Measurements from ENCODE around the gene MLH3. TPM values are rescaled to one million over a fixed set of nuclear protein-coding genes. Genes with fewer than 3 reads are reported as not detected.

The MLH3 gene
- total RNA-seq, 5 donors from 2014 or later (not counting 1 experiment from before 2014, with no cell fraction given), result 17.3 to 28.2 (median 22.1) TPM

GRCh38 chr14:74985028-74985310, 66.3 kb downstream of the MLH3 start:
- no peaks in the 10 kb centered on the region for H3K36me3 Mint-ChIP-seq
- no peaks in the 10 kb centered on the region for H3K9me3 ChIP-seq
- 93% methylated on average over 3 of the region's 10 CpGs for WGBS (ENCODE audit: insufficient coverage)
- H3K4me1 ChIP-seq (ENCODE audit: control insufficient read depth in 1 of 2, extremely low read depth in 1 of 2, insufficient read depth in 2 of 2, low read length in 2 of 2), result no peaks in the 10 kb centered on the region
- H3K4me3 Mint-ChIP-seq, result no peak overlapping the region
- H3K27ac ChIP-seq (ENCODE audit: low read length), result no peak overlapping the region
- no peaks in the 10 kb centered on the region for H3K27me3 Mint-ChIP-seq
- ATAC-seq (replicated peaks in 1 of 4) (no peak), DNase-seq (no peak)
- no peak overlapping the region for H3K27ac Mint-ChIP-seq
- peaks cover 0 to 8% of the 10 kb centered on the region in 2 experiments for H3K27me3 ChIP-seq (replicated peaks in 1 of 2; ENCODE audit: control insufficient read depth in 2 of 2, extremely low read depth in 1 of 2, insufficient read depth in 2 of 2, low read length in 1 of 2)
- H3K4me3 ChIP-seq (ENCODE audit: control insufficient read depth in 1 of 2, extremely low read depth in 1 of 2, low read length in 1 of 2), result no peak overlapping the region
- H3K36me3 ChIP-seq (ENCODE audit: control insufficient read depth in 2 of 2, extremely low read depth in 1 of 2, insufficient read depth in 1 of 2, low read length in 1 of 2), result no peaks in the 10 kb centered on the region
- no peaks in the 10 kb centered on the region for H3K4me1 Mint-ChIP-seq
- ChIA-PET POLR2A (no interaction called here), CTCF (interaction anchor here in 1 of 2 donors (0.6 kb wide), 1 partner anchor 15 kb away, joined by 3 read pairs; no protein-coding TSS in a partner anchor)
- no peaks in the 10 kb centered on the region for H3K9me3 Mint-ChIP-seq

GRCh38 chr14:74984236-74985027, 66.8 kb downstream of the MLH3 start:
- Mint-ChIP-seq H3K4me3 (no peak overlapping the region), H3K27ac (no peak overlapping the region), H3K36me3 (no peaks in the 10 kb centered on the region), H3K4me1 (no peaks in the 10 kb centered on the region), H3K9me3 (no peaks in the 10 kb centered on the region), H3K27me3 (no peaks in the 10 kb centered on the region)
- peaks cover 0 to 10% of the 10 kb centered on the region in 2 experiments for H3K27me3 ChIP-seq (replicated peaks in 1 of 2; ENCODE audit: control insufficient read depth in 2 of 2, extremely low read depth in 1 of 2, insufficient read depth in 2 of 2, low read length in 1 of 2)
- CTCF ChIA-PET, result interaction anchor here in 1 of 2 donors (0.6 kb wide), 2 partner anchors 16 to 40 kb away, joined by 3 to 5 read pairs; no protein-coding TSS in a partner anchor
- DNase-seq (no peak), ATAC-seq (replicated peaks in 1 of 4) (no peak)
- POLR2A ChIA-PET, result interaction anchor here in 1 of 2 donors (0.6 kb wide), 1 partner anchor 44 kb away, joined by 8 read pairs; no protein-coding TSS in a partner anchor
- no peaks in the 10 kb centered on the region for H3K4me1 ChIP-seq (ENCODE audit: control insufficient read depth in 1 of 2, extremely low read depth in 1 of 2, insufficient read depth in 2 of 2, low read length in 2 of 2)
- H3K36me3 ChIP-seq (ENCODE audit: control insufficient read depth in 2 of 2, extremely low read depth in 1 of 2, insufficient read depth in 1 of 2, low read length in 1 of 2), result no peaks in the 10 kb centered on the region
- no peak overlapping the region for H3K27ac ChIP-seq (ENCODE audit: low read length)
- H3K4me3 ChIP-seq (ENCODE audit: control insufficient read depth in 1 of 2, extremely low read depth in 1 of 2, low read length in 1 of 2), result no peak overlapping the region
- 63% methylated on average over 3 of the region's 16 CpGs for WGBS (ENCODE audit: insufficient coverage)
- no peaks in the 10 kb centered on the region for H3K9me3 ChIP-seq

DNA sequence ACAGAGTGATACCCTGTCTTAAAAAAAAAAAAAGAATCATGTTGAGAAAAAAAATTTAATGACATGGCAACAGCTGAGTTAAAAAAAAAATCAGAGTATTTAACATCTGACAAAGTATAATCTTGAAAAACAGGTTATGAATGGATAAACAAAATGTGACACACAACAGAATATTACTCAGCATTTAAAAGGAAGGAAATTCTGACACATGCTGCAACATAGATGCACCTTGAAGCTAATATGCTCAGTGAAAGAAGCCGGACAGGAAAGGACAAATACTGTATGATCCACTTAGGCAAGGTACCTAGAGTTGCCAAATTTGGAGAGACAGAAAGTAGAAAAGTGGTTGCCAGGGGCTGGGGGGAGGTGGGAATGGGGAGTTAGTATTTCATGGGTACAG, 67.9 kb downstream of the MLH3 start:
- no peaks in the 10 kb centered on the region for H3K4me1 ChIP-seq (ENCODE audit: control insufficient read depth in 1 of 2, extremely low read depth in 1 of 2, insufficient read depth in 2 of 2, low read length in 2 of 2)
- WGBS (ENCODE audit: insufficient coverage), result 100% methylated on average over 1 of the region's 1 CpG
- no peak overlapping the region for H3K4me3 ChIP-seq (ENCODE audit: control insufficient read depth in 1 of 2, extremely low read depth in 1 of 2, low read length in 1 of 2)
- DNase-seq, result no peak
- CTCF ChIA-PET, result no interaction called here
- POLR2A ChIA-PET, result interaction anchor here in 1 of 2 donors (0.6 to 0.7 kb wide), 2 partner anchors 45 to 116 kb away, joined by 3 to 8 read pairs; no protein-coding TSS in a partner anchor
- peaks cover 0 to 11% of the 10 kb centered on the region in 2 experiments for H3K27me3 ChIP-seq (replicated peaks in 1 of 2; ENCODE audit: control insufficient read depth in 2 of 2, extremely low read depth in 1 of 2, insufficient read depth in 2 of 2, low read length in 1 of 2)
- Mint-ChIP-seq H3K4me3 (no peak overlapping the region), H3K4me1 (no peaks in the 10 kb centered on the region), H3K27ac (no peak overlapping the region), H3K9me3 (no peaks in the 10 kb centered on the region), H3K27me3 (no peaks in the 10 kb centered on the region), H3K36me3 (no peaks in the 10 kb centered on the region)
- no peaks in the 10 kb centered on the region for H3K9me3 ChIP-seq
- no peak overlapping the region for H3K27ac ChIP-seq (ENCODE audit: low read length)
- ATAC-seq (replicated peaks in 1 of 4), result no peak
- H3K36me3 ChIP-seq (ENCODE audit: control insufficient read depth in 2 of 2, extremely low read depth in 1 of 2, insufficient read depth in 1 of 2, low read length in 1 of 2), result no peaks in the 10 kb centered on the region

GRCh38 chr14:74982661-74983060, 68.6 kb downstream of the MLH3 start:
- H3K4me1 ChIP-seq (ENCODE audit: control insufficient read depth in 1 of 2, extremely low read depth in 1 of 2, insufficient read depth in 2 of 2, low read length in 2 of 2), result no peaks in the 10 kb centered on the region
- H3K36me3 ChIP-seq (ENCODE audit: control insufficient read depth in 2 of 2, extremely low read depth in 1 of 2, insufficient read depth in 1 of 2, low read length in 1 of 2), result no peaks in the 10 kb centered on the region
- H3K4me3 Mint-ChIP-seq, result no peak overlapping the region
- no peaks in the 10 kb centered on the region for H3K9me3 Mint-ChIP-seq
- POLR2A ChIA-PET, result interaction anchor here in 1 of 2 donors (0.7 kb wide), 1 partner anchor 115 kb away, joined by 3 read pairs; no protein-coding TSS in a partner anchor
- H3K4me3 ChIP-seq (ENCODE audit: control insufficient read depth in 1 of 2, extremely low read depth in 1 of 2, low read length in 1 of 2), result no peak overlapping the region
- ATAC-seq (replicated peaks in 1 of 4) (no peak), DNase-seq (no peak)
- 72% methylated on average over 3 of the region's 4 CpGs for WGBS (ENCODE audit: insufficient coverage)
- H3K27ac Mint-ChIP-seq, result no peak overlapping the region
- CTCF ChIA-PET, result no interaction called here
- H3K27me3 ChIP-seq (replicated peaks in 1 of 2; ENCODE audit: control insufficient read depth in 2 of 2, extremely low read depth in 1 of 2, insufficient read depth in 2 of 2, low read length in 1 of 2), result peaks cover 0 to 11% of the 10 kb centered on the region in 2 experiments
- no peaks in the 10 kb centered on the region for H3K36me3 Mint-ChIP-seq
- H3K9me3 ChIP-seq, result no peaks in the 10 kb centered on the region
- no peaks in the 10 kb centered on the region for H3K4me1 Mint-ChIP-seq
- no peaks in the 10 kb centered on the region for H3K27me3 Mint-ChIP-seq
- H3K27ac ChIP-seq (ENCODE audit: low read length), result no peak overlapping the region

GRCh38 chr14:74981833-74982232, 69.4 kb downstream of the MLH3 start:
- CTCF ChIA-PET, result no interaction called here

DNA sequence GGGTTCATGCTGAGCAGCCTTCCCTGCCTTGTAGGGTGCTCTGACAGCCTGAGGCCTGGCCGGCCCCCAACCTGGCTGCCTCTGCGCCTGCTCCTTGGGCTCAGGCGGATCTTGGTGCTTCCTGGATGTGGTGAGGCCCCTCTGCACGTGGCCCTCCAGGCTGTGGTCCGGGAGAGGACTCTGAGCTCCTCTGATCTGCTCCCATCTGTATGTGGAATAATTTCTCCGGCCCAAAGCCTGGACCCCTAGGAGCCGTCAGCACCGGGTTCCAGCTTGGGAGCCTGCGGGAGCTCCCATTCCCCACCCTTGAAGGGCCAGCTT, 69.8 kb downstream of the MLH3 start:
- ChIA-PET CTCF (no interaction called here), POLR2A (no interaction called here)
- H3K27ac Mint-ChIP-seq, result no peak overlapping the region

More at GRCh38 chr14:74981833-74982232, 69.4 kb downstream of the MLH3 start:
- H3K27ac ChIP-seq (ENCODE audit: low read length), result no peak overlapping the region
- no peaks in the 10 kb centered on the region for H3K9me3 ChIP-seq
- no peaks in the 10 kb centered on the region for H3K36me3 ChIP-seq (ENCODE audit: control insufficient read depth in 2 of 2, extremely low read depth in 1 of 2, insufficient read depth in 1 of 2, low read length in 1 of 2)
- no peak overlapping the region for H3K27ac Mint-ChIP-seq
- H3K27me3 ChIP-seq (replicated peaks in 1 of 2; ENCODE audit: control insufficient read depth in 2 of 2, extremely low read depth in 1 of 2, insufficient read depth in 2 of 2, low read length in 1 of 2), result peaks cover 0 to 11% of the 10 kb centered on the region in 2 experiments
- no peak overlapping the region for H3K4me3 ChIP-seq (ENCODE audit: control insufficient read depth in 1 of 2, extremely low read depth in 1 of 2, low read length in 1 of 2)
- DNase-seq (no peak), ATAC-seq (replicated peaks in 1 of 4) (no peak)
- H3K4me3 Mint-ChIP-seq, result no peak overlapping the region
- 60% methylated on average over 1 of the region's 5 CpGs for WGBS (ENCODE audit: insufficient coverage)
- H3K27me3 Mint-ChIP-seq, result no peaks in the 10 kb centered on the region
- POLR2A ChIA-PET, result no interaction called here
- no peaks in the 10 kb centered on the region for H3K4me1 ChIP-seq (ENCODE audit: control insufficient read depth in 1 of 2, extremely low read depth in 1 of 2, insufficient read depth in 2 of 2, low read length in 2 of 2)
- no peaks in the 10 kb centered on the region for H3K36me3 Mint-ChIP-seq
- H3K4me1 Mint-ChIP-seq, result no peaks in the 10 kb centered on the region
- no peaks in the 10 kb centered on the region for H3K9me3 Mint-ChIP-seq

More for the DNA sequence above, 69.8 kb downstream of the MLH3 start:
- Histone ChIP-seq H3K36me3 (ENCODE audit: control insufficient read depth in 2 of 2, extremely low read depth in 1 of 2, insufficient read depth in 1 of 2, low read length in 1 of 2) (no peaks in the 10 kb centered on the region), H3K27me3 (replicated peaks in 1 of 2; ENCODE audit: control insufficient read depth in 2 of 2, extremely low read depth in 1 of 2, insufficient read depth in 2 of 2, low read length in 1 of 2) (peaks cover 0 to 11% of the 10 kb centered on the region in 2 experiments), H3K9me3 (no peaks in the 10 kb centered on the region), H3K4me3 (ENCODE audit: control insufficient read depth in 1 of 2, extremely low read depth in 1 of 2, low read length in 1 of 2) (no peak overlapping the region), H3K4me1 (ENCODE audit: control insufficient read depth in 1 of 2, extremely low read depth in 1 of 2, insufficient read depth in 2 of 2, low read length in 2 of 2) (no peaks in the 10 kb centered on the region), H3K27ac (ENCODE audit: low read length) (no peak overlapping the region)
- H3K9me3 Mint-ChIP-seq, result no peaks in the 10 kb centered on the region
- H3K4me3 Mint-ChIP-seq, result no peak overlapping the region
- 80% methylated on average over 9 of the region's 9 CpGs for WGBS (ENCODE audit: insufficient coverage)
- no peaks in the 10 kb centered on the region for H3K36me3 Mint-ChIP-seq
- ATAC-seq (replicated peaks in 1 of 4) (no peak), DNase-seq (no peak)
- no peaks in the 10 kb centered on the region for H3K4me1 Mint-ChIP-seq
- no peaks in the 10 kb centered on the region for H3K27me3 Mint-ChIP-seq

Data from T-cell (primary cell).